Subcutaneous adipose tissue (tissue), 4 donors: ENCODE results near the gene UBE2B. TPM values are rescaled to one million over a fixed set of nuclear protein-coding genes. Genes with fewer than 3 reads are reported as not detected.

Experiments
- total RNA-seq, 4 donors: library from RNA; depleted of rRNA; stranded (reverse); fragments of >200 nt; gene quantifications; one replicate each; pipeline ENCODE4 v1.1.0, GENCODE V29; 2016
- TF ChIP-seq, protein P1 (sequence below): fragments of 450-650 bp; IDR thresholded peaks from one replicate; pipeline ENCODE4 v1.5.1; 2016; ENCODE audit warnings: low read depth, mild to moderate bottlenecking, control low read depth, antibody characterized with exemption, moderate library complexity

UBE2B gene
- total RNA-seq, 4 donors from 2014 or later, result 62.0 to 148 (median 90.2) TPM

DNA sequence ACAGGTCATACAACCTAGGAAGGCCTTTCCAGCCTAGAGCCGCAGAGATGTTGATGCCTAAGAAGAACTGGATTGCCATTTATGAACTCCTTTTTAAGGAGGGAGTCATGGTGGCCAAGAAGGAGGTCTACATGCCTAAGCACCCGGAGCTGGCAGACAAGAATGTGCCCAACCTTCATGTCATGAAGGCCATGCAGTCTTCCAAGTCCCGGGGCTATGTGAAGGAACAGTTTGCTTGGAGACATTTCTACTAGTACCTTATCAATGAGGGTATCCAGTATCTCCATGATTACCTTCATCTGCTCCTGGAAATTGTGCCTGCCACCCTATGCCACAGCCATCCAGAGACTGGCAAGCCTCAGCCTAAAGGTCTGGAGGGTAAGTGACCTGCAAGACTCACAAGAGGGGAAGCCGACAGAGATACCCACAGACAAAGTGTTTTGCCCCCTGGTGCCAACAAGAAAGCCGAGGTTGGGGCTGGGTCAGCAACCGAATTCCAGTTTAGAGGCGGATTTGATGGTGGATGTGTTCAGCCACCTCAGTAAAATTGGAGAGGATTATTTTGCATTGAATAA is 51.5 kb downstream of the UBE2B start:
- TF ChIP-seq, protein P1, sequence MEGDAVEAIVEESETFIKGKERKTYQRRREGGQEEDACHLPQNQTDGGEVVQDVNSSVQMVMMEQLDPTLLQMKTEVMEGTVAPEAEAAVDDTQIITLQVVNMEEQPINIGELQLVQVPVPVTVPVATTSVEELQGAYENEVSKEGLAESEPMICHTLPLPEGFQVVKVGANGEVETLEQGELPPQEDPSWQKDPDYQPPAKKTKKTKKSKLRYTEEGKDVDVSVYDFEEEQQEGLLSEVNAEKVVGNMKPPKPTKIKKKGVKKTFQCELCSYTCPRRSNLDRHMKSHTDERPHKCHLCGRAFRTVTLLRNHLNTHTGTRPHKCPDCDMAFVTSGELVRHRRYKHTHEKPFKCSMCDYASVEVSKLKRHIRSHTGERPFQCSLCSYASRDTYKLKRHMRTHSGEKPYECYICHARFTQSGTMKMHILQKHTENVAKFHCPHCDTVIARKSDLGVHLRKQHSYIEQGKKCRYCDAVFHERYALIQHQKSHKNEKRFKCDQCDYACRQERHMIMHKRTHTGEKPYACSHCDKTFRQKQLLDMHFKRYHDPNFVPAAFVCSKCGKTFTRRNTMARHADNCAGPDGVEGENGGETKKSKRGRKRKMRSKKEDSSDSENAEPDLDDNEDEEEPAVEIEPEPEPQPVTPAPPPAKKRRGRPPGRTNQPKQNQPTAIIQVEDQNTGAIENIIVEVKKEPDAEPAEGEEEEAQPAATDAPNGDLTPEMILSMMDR, result no peak

- TF ChIP-seq, protein P1, result no peak
Measured at GRCh38 chr5:134423376-134423775, 52.0 kb downstream of the UBE2B start.

DNA sequence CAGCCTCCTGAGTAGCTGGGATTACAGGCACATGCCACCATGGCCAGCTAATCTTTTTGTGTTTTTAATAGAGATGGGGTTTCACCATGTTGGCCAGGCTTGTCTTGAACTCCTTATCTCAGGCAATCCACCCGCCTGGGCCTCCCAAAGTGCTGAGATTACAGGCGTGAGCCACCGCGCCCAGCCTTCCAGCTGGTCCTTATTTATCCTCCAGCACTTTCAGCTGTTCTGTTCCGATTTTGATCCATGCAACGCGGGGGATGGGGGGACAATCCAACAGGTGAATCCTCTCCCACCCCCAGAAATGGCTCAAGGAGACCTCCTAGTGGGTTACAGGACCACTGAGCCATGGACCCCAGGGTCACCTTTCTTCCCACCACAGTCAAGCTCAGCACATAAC is 55.0 kb downstream of the UBE2B start:
- TF ChIP-seq, protein P1, result no peak

DNA sequence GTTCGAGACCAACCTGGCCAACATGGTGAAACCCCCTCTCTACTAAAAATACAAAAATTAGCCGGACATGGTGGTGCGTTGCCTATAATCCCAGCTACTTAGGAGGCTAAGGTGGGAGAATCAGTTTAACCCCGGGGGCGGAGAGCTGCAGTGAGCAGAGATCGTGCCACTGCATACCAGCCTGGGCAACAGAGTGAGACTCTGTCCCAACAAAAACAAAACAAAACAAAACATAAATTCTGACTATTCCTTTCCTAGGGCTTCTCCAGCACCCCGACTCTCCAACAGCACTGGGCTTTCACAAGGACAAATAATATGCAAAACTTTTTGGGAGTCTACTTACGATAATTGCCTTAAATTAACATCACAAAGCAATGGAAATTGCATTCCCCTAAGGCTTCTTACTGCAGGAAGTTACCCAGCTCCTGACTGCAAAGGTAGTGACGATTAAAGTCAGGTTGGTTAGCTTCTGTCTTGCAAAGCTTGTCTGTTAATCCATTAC is 56.2 kb downstream of the UBE2B start:
- TF ChIP-seq, protein P1, result no peak

- TF ChIP-seq, protein P1, result no peak
Measured at GRCh38 chr5:134430001-134430569, 58.7 kb downstream of the UBE2B start.

DNA sequence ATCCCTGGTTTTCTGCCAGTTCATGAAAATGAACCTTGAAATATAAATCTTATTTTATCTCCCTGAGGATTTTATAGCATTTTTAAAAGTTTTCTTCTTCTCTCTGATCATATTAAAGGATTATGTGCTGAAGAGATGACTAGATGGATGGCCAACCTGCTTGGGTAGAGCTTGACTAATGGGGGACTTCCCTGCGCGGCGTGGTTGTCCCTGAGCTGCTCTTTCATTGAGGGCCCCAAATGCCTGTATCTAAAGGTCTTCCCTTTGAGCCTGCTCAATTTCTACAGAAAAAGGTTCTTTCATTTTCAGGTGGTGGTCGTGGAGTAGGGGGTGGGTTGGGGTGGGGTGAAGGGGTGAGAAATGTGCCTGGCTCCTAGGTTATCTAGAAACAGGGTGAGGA is 60.8 kb downstream of the UBE2B start:
- TF ChIP-seq, protein P1, result no peak

DNA sequence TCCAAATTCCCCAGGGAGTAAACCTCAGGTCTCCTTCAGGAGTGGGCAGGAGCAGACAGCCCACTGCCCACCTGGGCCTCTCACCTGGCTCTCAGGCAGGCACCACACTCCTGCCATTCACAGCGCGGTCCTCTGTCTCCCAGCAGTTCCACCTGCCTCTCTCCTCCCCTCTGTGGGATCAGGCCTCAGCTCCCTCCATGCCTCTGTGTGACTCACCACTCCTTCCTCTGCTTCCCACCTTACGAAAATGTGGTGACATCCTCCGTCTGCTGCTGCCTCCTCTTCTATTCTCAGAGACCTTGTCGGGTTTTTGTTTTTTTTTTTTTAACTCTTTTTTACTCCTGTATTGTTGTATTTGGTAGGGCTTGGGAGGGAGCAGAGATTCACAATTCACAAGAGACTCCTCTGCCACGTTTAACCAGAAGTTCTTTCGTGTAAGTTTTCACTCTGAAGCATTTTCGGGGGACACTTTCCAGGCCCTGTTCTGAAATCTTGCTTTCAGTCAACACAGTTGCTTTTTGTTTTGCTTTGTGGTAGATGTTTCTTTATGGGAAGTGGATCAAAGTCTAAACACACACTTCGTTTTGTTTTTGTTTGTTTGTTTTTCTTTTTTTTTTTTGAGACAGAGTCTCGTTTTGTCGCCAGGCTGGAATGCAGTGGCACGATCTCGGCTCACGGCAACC is 61.4 kb downstream of the UBE2B start:
- TF ChIP-seq, protein P1, result no peak
